OCI-LY7 (cell line): Measurements from ENCODE around the gene SLC1A7. TPM values are rescaled to one million over a fixed set of nuclear protein-coding genes. Genes with fewer than 3 reads are reported as not detected.

Source experiments
- BruUV-seq: library from RNA; stranded (reverse); fragments of 400-500 nt; replicated peaks from 2 replicates; lab custom pipeline; 2021; lab: Mats Ljungman, UMichigan
- CTCF ChIA-PET: fragments of 300-600 bp; sonication (Branson Sonifier 250); formaldehyde crosslinking; loops from one replicate; lab custom pipeline; 2022; ENCODE audit warnings: antibody characterized with exemption; ENCODE audit not compliant: unreplicated experiment; lab: Charles Lee
- POLR2A ChIA-PET: fragments of 300-600 bp; sonication (Branson Sonifier 250); formaldehyde crosslinking; loops from one replicate; lab custom pipeline; 2022; ENCODE audit warnings: antibody characterized with exemption; lab: Charles Lee
- DNase-seq: peaks from one replicate; pipeline ENCODE4 v3.0.0-alpha.2; 2015; ENCODE audit warnings: low spot score
- H2AFZ ChIP-seq: fragments of 200-600 bp; sonication (generic), shearing (Covaris generic); 2 replicates; pipeline ENCODE4 v1.6.1; 2014; ENCODE audit warnings: mild to moderate bottlenecking, antibody characterized with exemption, low read length, moderate library complexity
- H3K27ac ChIP-seq: fragments of 200-600 bp; sonication (generic); 2 replicates; pipeline ENCODE4 v1.5.1; 2014; ENCODE audit warnings: mixed run types, low read depth, mild to moderate bottlenecking, moderate library complexity, low read length, inconsistent platforms; ENCODE audit not compliant: poor library complexity, severe bottlenecking
- H3K36me3 ChIP-seq: fragments of 200-600 bp; sonication (generic); 2 replicates; pipeline ENCODE4 v1.6.1; 2014; ENCODE audit warnings: mild to moderate bottlenecking, antibody characterized with exemption, low read length, moderate library complexity, mixed read lengths; ENCODE audit not compliant: insufficient read depth
- H3K4me1 ChIP-seq: fragments of 200-600 bp; sonication (generic); 2 replicates; pipeline ENCODE4 v1.5.1; 2014; ENCODE audit warnings: mild to moderate bottlenecking, low read length; ENCODE audit not compliant: insufficient read depth, poor library complexity, severe bottlenecking
- H3K4me2 ChIP-seq: fragments of 200-600 bp; sonication (generic); 2 replicates; pipeline ENCODE4 v1.6.1; 2014; ENCODE audit warnings: mild to moderate bottlenecking, low read length
- H3K4me3 ChIP-seq: fragments of 200-600 bp; sonication (generic); 2 replicates; pipeline ENCODE4 v1.5.1; 2014; ENCODE audit warnings: mild to moderate bottlenecking, low read depth, low read length; ENCODE audit not compliant: poor library complexity, severe bottlenecking
- H3K79me2 ChIP-seq: fragments of 200-600 bp; sonication (generic); 2 replicates; pipeline ENCODE4 v1.6.1; 2016; ENCODE audit warnings: low read depth, mild to moderate bottlenecking, low read length, moderate library complexity, mixed read lengths; ENCODE audit not compliant: insufficient read depth
- H3K9me2 ChIP-seq: fragments of 200-600 bp; sonication (generic); 2 replicates; pipeline ENCODE4 v1.6.1; 2016; ENCODE audit warnings: mild to moderate bottlenecking, low read length, mixed read lengths; ENCODE audit not compliant: insufficient read depth
- H3K9me3 ChIP-seq: fragments of 200-600 bp; sonication (generic); 2 replicates; pipeline ENCODE4 v1.6.1; 2014; ENCODE audit warnings: mild to moderate bottlenecking, mixed run types, low read length, mixed read lengths
- H4K20me1 ChIP-seq: fragments of 200-600 bp; sonication (generic); 2 replicates; pipeline ENCODE4 v1.6.1; 2014; ENCODE audit warnings: mild to moderate bottlenecking, antibody characterized with exemption, low read length, moderate library complexity, mixed read lengths; ENCODE audit not compliant: insufficient read depth
- EZH2phosphoT487 ChIP-seq: fragments of 200-600 bp; sonication (generic); IDR thresholded peaks from 2 replicates; pipeline ENCODE4 v1.6.1; 2018; ENCODE audit warnings: low read depth, borderline replicate concordance, mild to moderate bottlenecking, mixed run types, antibody characterized with exemption, low read length, moderate library complexity, mixed read lengths
- intact Hi-C: fragments of 100-400 bp; cut with micrococcal nuclease; formaldehyde crosslinking; loops from one replicate; pipeline ENCODE4 v1.10.0; 2022; ENCODE audit not compliant: unreplicated experiment
- total RNA-seq, 2 experiments: library from RNA; depleted of rRNA in 1 of 2; stranded (reverse); fragments of >200 nt in 1 of 2; shearing (Covaris generic) in 1 of 2; gene quantifications; 2 replicates each; pipeline ENCODE4 v1.2.3, GENCODE V29; 2014 to 2022
- TF ChIP-seq, protein P1 (sequence below): fragments of 200-600 bp; sonication (generic); conservative IDR thresholded peaks from 2 replicates; pipeline ENCODE4 v1.5.1; 2014; ENCODE audit warnings: mild to moderate bottlenecking, antibody characterized with exemption, low read length, moderate library complexity, mixed read lengths

Gene SLC1A7
- total RNA-seq, 2 experiments from 2014 or later, result not detected

DNA sequence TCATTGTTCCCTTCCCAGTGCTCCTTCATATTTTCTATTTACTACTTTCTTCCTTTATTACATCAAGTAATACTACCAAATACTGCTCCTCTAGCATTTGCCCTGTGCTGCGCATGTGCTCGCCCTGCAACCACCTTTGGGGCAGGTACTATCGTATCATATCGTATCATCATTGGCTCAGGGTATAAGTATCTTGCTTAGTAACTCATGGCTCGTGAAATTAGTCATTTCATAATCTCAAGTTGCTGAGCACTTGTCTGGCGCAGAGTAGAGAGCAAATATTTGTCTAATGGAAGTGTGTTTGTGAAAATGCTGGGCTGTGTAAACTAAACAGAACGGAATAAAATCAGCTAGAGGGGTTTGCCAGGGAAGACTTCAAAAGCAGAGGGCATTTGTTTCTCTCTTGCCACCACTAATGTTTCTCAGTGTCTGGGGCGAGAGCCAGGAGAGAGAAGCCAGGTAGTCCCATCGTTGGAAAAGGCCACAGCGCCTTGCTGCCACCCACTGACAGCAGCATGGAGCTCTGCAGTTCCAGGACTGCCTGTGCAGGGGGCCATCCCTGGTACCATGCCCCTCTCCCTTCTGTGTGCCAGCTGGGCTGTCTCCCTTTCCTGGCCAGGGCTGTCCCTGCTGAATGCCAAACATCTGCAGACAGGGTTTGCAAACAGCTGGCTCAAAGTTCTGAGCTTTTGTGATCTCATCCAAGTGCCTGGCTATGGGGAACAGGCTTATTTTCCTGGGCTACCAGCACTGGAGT, 34.2 kb upstream of the SLC1A7 start:
- POLR2A ChIA-PET, result no interaction called here
- CTCF ChIA-PET, result no interaction called here
- Histone ChIP-seq H3K36me3 (no peaks in the 10 kb centered on the region), H3K4me2 (no peak overlapping the region), H3K9me2 (no peaks in the 10 kb centered on the region), H3K4me1 (peaks cover 22% of the 10 kb centered on the region), H3K4me3 (no peak overlapping the region), H4K20me1 (no peaks in the 10 kb centered on the region), H3K9me3 (no peaks in the 10 kb centered on the region), H3K79me2 (no peaks in the 10 kb centered on the region), H2AFZ (no peak overlapping the region), H3K27ac (no peak overlapping the region)
- no peak for DNase-seq
- BruUV-seq, result no TSS peak
- intact Hi-C loops, result no loop called here
- TF ChIP-seq, protein P1, sequence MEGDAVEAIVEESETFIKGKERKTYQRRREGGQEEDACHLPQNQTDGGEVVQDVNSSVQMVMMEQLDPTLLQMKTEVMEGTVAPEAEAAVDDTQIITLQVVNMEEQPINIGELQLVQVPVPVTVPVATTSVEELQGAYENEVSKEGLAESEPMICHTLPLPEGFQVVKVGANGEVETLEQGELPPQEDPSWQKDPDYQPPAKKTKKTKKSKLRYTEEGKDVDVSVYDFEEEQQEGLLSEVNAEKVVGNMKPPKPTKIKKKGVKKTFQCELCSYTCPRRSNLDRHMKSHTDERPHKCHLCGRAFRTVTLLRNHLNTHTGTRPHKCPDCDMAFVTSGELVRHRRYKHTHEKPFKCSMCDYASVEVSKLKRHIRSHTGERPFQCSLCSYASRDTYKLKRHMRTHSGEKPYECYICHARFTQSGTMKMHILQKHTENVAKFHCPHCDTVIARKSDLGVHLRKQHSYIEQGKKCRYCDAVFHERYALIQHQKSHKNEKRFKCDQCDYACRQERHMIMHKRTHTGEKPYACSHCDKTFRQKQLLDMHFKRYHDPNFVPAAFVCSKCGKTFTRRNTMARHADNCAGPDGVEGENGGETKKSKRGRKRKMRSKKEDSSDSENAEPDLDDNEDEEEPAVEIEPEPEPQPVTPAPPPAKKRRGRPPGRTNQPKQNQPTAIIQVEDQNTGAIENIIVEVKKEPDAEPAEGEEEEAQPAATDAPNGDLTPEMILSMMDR, result no peak
- TF ChIP-seq EZH2phosphoT487, result no peak

- no peak overlapping the region for H3K4me2 ChIP-seq
- intact Hi-C loops, result no loop called here
- no peak for TF ChIP-seq EZH2phosphoT487
- TF ChIP-seq, protein P1, result no peak
- no peak overlapping the region for H3K4me3 ChIP-seq
- ChIA-PET CTCF (no interaction called here), POLR2A (no interaction called here)
- DNase-seq, result no peak
- no peaks in the 10 kb centered on the region for H3K79me2 ChIP-seq
- no peaks in the 10 kb centered on the region for H3K9me3 ChIP-seq
- no peaks in the 10 kb centered on the region for H4K20me1 ChIP-seq
- BruUV-seq, result no TSS peak
- H3K4me1 ChIP-seq, result peaks cover 22% of the 10 kb centered on the region
- H2AFZ ChIP-seq, result no peak overlapping the region
- H3K27ac ChIP-seq, result no peak overlapping the region
- H3K36me3 ChIP-seq, result no peaks in the 10 kb centered on the region
- H3K9me2 ChIP-seq, result no peaks in the 10 kb centered on the region
Observed at GRCh38 chr1:53174971-53175913, 32.8 kb upstream of the SLC1A7 start.
